Progenitor cell of endocrine pancreas (in vitro differentiated cells): Measurements from ENCODE around the gene ABCF2. TPM values are rescaled to one million over a fixed set of nuclear protein-coding genes. Genes with fewer than 3 reads are reported as not detected.

Experiments
- DNase-seq: peaks from one replicate; pipeline ENCODE4 v3.0.0; 2021; ENCODE audit warnings: low spot score; ENCODE audit not compliant: unreplicated experiment
- H3K27ac Mint-ChIP-seq: 2 replicates; pipeline ENCODE4 v1.8.0; 2021; ENCODE audit warnings: mild to moderate bottlenecking, moderate library complexity, mixed read lengths
- H3K27me3 Mint-ChIP-seq: 2 replicates; pipeline ENCODE4 v1.8.0; 2021; ENCODE audit warnings: mixed read lengths
- H3K36me3 Mint-ChIP-seq: 2 replicates; pipeline ENCODE4 v1.8.0; 2022; ENCODE audit warnings: mixed read lengths; ENCODE audit not compliant: insufficient read depth
- H3K4me1 Mint-ChIP-seq: 2 replicates; pipeline ENCODE4 v1.8.0; 2021; ENCODE audit warnings: low read depth, mixed read lengths
- H3K4me3 Mint-ChIP-seq: 2 replicates; pipeline ENCODE4 v1.8.0; 2021; ENCODE audit warnings: low read depth, mild to moderate bottlenecking, moderate library complexity, mixed read lengths
- H3K9me3 Mint-ChIP-seq: 2 replicates; pipeline ENCODE4 v1.8.0; 2021; ENCODE audit warnings: low read depth, mixed read lengths
- CTCF ChIP-seq: fragments of 200-600 bp; sonication (generic); IDR thresholded peaks from one replicate; pipeline ENCODE4 v1.5.0; 2021; ENCODE audit warnings: antibody characterized with exemption, mild to moderate bottlenecking; ENCODE audit not compliant: unreplicated experiment
- total RNA-seq: library from RNA; stranded (reverse); gene quantifications from 2 replicates; pipeline ENCODE4 v1.2.1, GENCODE V29; 2021

ABCF2 gene
- total RNA-seq, 1 donor from 2014 or later = 55.1 TPM

- DNase-seq = no peak
- H3K27me3 Mint-ChIP-seq = no peaks in the 10 kb centered on the region
- peak overlapping the region; percentile 98 for H3K4me3 Mint-ChIP-seq
- TF ChIP-seq CTCF = no peak
- peaks cover 34% of the 10 kb centered on the region for H3K4me1 Mint-ChIP-seq
- peaks cover 12% of the 10 kb centered on the region for H3K36me3 Mint-ChIP-seq
- H3K27ac Mint-ChIP-seq = peak overlapping the region; percentile 99
- H3K9me3 Mint-ChIP-seq = no peaks in the 10 kb centered on the region
Measured at GRCh38 chr7:151228024-151228866, 1.2 kb upstream of the ABCF2 start.

- Mint-ChIP-seq H3K4me1 (peaks cover 24% of the 10 kb centered on the region), H3K36me3 (peaks cover 16% of the 10 kb centered on the region), H3K27me3 (no peaks in the 10 kb centered on the region), H3K9me3 (no peaks in the 10 kb centered on the region), H3K27ac (peak overlapping the region; percentile 99), H3K4me3 (peak overlapping the region; percentile 98)
- no peak for TF ChIP-seq CTCF
- DNase-seq = no peak
Measured at GRCh38 chr7:151226560-151226874, 488 bp downstream of the ABCF2 start.

DNA sequence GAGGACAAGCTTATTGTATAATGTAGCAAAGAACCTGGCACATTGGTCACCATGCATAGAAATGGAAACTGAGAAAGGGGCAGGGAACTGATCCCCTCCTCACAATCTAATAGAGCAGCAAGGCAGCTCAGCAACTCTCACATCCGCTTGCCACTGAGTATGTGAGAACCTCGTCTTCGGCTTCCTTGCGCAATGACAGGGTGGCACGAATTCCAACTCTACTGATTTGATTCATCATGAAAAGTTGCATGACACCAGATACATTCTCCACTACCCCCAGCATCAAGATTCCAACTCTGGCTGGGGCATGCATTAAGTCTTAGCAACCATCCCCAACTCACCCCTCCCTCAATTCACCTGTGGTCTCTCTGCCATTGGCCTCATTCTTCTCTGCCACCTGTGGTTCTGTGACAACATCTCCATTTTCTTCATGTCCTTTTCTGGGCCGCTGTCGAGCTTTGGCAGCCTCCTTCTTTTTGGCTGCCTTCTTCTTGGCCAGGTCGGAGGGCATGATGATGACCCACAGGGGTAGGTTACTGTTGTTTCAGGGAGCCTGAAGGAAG lies 976 bp downstream of the ABCF2 start:
- DNase-seq = no peak
- H3K9me3 Mint-ChIP-seq = no peaks in the 10 kb centered on the region
- peak overlapping the region; percentile 98 for H3K4me3 Mint-ChIP-seq
- H3K4me1 Mint-ChIP-seq = peaks cover 24% of the 10 kb centered on the region
- H3K27me3 Mint-ChIP-seq = no peaks in the 10 kb centered on the region
- H3K36me3 Mint-ChIP-seq = peaks cover 16% of the 10 kb centered on the region
- H3K27ac Mint-ChIP-seq = no peak overlapping the region
- TF ChIP-seq CTCF = no peak

- Mint-ChIP-seq H3K9me3 (no peaks in the 10 kb centered on the region), H3K4me3 (no peak overlapping the region), H3K36me3 (peaks cover 21% of the 10 kb centered on the region), H3K27ac (no peak overlapping the region), H3K4me1 (peaks cover 24% of the 10 kb centered on the region), H3K27me3 (no peaks in the 10 kb centered on the region)
- no peak for TF ChIP-seq CTCF
- no peak for DNase-seq
Measured at GRCh38 chr7:151223728-151224127, 3.3 kb downstream of the ABCF2 start.

GRCh38 chr7:151218170-151218569 lies 8.8 kb downstream of the ABCF2 start:
- no peak overlapping the region for H3K27ac Mint-ChIP-seq
- H3K9me3 Mint-ChIP-seq = no peaks in the 10 kb centered on the region
- no peaks in the 10 kb centered on the region for H3K27me3 Mint-ChIP-seq
- peaks cover 29% of the 10 kb centered on the region for H3K36me3 Mint-ChIP-seq
- no peak for TF ChIP-seq CTCF
- DNase-seq = no peak
- H3K4me3 Mint-ChIP-seq = no peak overlapping the region
- no peaks in the 10 kb centered on the region for H3K4me1 Mint-ChIP-seq
